SK-N-SH treated with all-trans-retinoic acid at 6 μM for 48 hours (cell line): ENCODE results near the gene THRAP3.

ENCODE experiments used
- CREB5 ChIP-seq: fragments of 250-450 bp; sonication (Bioruptor Pico); IDR thresholded peaks from 2 replicates; pipeline ENCODE4 v1.5.1; 2020; ENCODE audit warnings: low read depth, mild to moderate bottlenecking, moderate library complexity
- CSRNP3 ChIP-seq: fragments of 250-450 bp; sonication (Bioruptor Pico); IDR thresholded peaks from 2 replicates; pipeline ENCODE4 v1.5.1; 2021; ENCODE audit warnings: mild to moderate bottlenecking, moderate library complexity
- PATZ1 ChIP-seq: fragments of 250-450 bp; sonication (Bioruptor Pico); IDR thresholded peaks from 2 replicates; pipeline ENCODE4 v1.8.0; 2020; ENCODE audit warnings: mild to moderate bottlenecking, moderate library complexity, borderline replicate concordance
- TSHZ2 ChIP-seq: fragments of 250-450 bp; sonication (Bioruptor Pico); IDR thresholded peaks from 2 replicates; pipeline ENCODE4 v1.5.0; 2020; ENCODE audit warnings: mild to moderate bottlenecking, moderate library complexity
- ZFP30 ChIP-seq: fragments of 450-650 bp; formaldehyde crosslinking; IDR thresholded peaks from 2 replicates; pipeline ENCODE4 v1.5.0; 2022; ENCODE audit warnings: mild to moderate bottlenecking, moderate library complexity

- TF ChIP-seq PATZ1 (no peak), ZFP30 (CRISPR knock-in tag) (no peak), CREB5 (CRISPR knock-in tag) (no peak), CSRNP3 (CRISPR knock-in tag) (no peak), TSHZ2 (no peak)
Measured at GRCh38 chr1:36306210-36306901, 82.1 kb downstream of the THRAP3 start, which contains the start of gene SH3D21.
